ENCODE measurements around the gene BAHD1. TPM values are rescaled to one million over a fixed set of nuclear protein-coding genes. Genes with fewer than 3 reads are reported as not detected.

BAHD1 gene
- total and polyA plus RNA-seq, 2 experiments from 2014 or later: 11.2 to 40.1 TPM

GRCh38 chr15:40487816-40488682, 47.3 kb downstream of the BAHD1 start (continued):
- TF ChIP-seq, protein P1, sequence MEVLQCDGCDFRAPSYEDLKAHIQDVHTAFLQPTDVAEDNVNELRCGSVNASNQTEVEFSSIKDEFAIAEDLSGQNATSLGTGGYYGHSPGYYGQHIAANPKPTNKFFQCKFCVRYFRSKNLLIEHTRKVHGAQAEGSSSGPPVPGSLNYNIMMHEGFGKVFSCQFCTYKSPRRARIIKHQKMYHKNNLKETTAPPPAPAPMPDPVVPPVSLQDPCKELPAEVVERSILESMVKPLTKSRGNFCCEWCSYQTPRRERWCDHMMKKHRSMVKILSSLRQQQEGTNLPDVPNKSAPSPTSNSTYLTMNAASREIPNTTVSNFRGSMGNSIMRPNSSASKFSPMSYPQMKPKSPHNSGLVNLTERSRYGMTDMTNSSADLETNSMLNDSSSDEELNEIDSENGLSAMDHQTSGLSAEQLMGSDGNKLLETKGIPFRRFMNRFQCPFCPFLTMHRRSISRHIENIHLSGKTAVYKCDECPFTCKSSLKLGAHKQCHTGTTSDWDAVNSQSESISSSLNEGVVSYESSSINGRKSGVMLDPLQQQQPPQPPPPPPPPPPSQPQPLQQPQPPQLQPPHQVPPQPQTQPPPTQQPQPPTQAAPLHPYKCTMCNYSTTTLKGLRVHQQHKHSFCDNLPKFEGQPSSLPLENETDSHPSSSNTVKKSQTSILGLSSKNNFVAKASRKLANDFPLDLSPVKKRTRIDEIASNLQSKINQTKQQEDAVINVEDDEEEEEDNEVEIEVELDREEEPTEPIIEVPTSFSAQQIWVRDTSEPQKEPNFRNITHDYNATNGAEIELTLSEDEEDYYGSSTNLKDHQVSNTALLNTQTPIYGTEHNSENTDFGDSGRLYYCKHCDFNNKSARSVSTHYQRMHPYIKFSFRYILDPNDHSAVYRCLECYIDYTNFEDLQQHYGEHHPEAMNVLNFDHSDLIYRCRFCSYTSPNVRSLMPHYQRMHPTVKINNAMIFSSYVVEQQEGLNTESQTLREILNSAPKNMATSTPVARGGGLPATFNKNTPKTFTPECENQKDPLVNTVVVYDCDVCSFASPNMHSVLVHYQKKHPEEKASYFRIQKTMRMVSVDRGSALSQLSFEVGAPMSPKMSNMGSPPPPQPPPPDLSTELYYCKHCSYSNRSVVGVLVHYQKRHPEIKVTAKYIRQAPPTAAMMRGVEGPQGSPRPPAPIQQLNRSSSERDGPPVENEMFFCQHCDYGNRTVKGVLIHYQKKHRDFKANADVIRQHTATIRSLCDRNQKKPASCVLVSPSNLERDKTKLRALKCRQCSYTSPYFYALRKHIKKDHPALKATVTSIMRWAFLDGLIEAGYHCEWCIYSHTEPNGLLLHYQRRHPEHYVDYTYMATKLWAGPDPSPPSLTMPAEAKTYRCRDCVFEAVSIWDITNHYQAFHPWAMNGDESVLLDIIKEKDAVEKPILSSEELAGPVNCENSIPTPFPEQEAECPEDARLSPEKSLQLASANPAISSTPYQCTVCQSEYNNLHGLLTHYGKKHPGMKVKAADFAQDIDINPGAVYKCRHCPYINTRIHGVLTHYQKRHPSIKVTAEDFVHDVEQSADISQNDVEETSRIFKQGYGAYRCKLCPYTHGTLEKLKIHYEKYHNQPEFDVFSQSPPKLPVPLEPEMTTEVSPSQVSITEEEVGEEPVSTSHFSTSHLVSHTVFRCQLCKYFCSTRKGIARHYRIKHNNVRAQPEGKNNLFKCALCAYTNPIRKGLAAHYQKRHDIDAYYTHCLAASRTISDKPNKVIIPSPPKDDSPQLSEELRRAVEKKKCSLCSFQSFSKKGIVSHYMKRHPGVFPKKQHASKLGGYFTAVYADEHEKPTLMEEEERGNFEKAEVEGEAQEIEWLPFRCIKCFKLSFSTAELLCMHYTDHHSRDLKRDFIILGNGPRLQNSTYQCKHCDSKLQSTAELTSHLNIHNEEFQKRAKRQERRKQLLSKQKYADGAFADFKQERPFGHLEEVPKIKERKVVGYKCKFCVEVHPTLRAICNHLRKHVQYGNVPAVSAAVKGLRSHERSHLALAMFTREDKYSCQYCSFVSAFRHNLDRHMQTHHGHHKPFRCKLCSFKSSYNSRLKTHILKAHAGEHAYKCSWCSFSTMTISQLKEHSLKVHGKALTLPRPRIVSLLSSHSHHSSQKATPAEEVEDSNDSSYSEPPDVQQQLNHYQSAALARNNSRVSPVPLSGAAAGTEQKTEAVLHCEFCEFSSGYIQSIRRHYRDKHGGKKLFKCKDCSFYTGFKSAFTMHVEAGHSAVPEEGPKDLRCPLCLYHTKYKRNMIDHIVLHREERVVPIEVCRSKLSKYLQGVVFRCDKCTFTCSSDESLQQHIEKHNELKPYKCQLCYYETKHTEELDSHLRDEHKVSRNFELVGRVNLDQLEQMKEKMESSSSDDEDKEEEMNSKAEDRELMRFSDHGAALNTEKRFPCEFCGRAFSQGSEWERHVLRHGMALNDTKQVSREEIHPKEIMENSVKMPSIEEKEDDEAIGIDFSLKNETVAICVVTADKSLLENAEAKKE (CRISPR knock-in tag; IDR thresholded peaks at IDR 0.05): no peak
- no peak for TF ChIP-seq REST (IDR thresholded peaks at IDR 0.05; ENCODE audit: unreplicated experiment)

All from GM23338 (cell line).